OCI-LY1 (cell line): Measurements from ENCODE around the gene GJC2.
A peak's percentile ranks its signal among the peaks of the same experiment; 100 is the strongest.

Source experiments
- H2AFZ ChIP-seq: fragments of 200-600 bp; sonication (generic), shearing (Covaris generic); 2 replicates; pipeline ENCODE4 v1.6.0; 2014; ENCODE audit warnings: antibody characterized with exemption, mild to moderate bottlenecking, low read length
- H3F3A ChIP-seq: fragments of 200-600 bp; sonication (generic), shearing (Covaris generic); 2 replicates; pipeline ENCODE4 v1.6.0; 2014; ENCODE audit warnings: mild to moderate bottlenecking, antibody characterized with exemption, low read length, moderate library complexity; ENCODE audit not compliant: insufficient read depth
- H3K27ac ChIP-seq: fragments of 200-600 bp; sonication (generic); 2 replicates; pipeline ENCODE4 v1.5.1; 2014; ENCODE audit warnings: low read length, mixed run types, mild to moderate bottlenecking, low read depth; ENCODE audit not compliant: poor library complexity, severe bottlenecking
- H3K27me3 ChIP-seq: fragments of 200-600 bp; sonication (generic); 2 replicates; pipeline ENCODE4 v1.6.0; 2014; ENCODE audit warnings: antibody characterized with exemption, mild to moderate bottlenecking, low read length, moderate library complexity; ENCODE audit not compliant: insufficient read depth
- H3K36me3 ChIP-seq: fragments of 200-600 bp; sonication (generic); 2 replicates; pipeline ENCODE4 v1.6.1; 2014; ENCODE audit warnings: mild to moderate bottlenecking, antibody characterized with exemption, low read length, moderate library complexity, mixed read lengths; ENCODE audit not compliant: insufficient read depth
- H3K4me1 ChIP-seq: fragments of 200-600 bp; sonication (generic); 2 replicates; pipeline ENCODE4 v1.5.1; 2014; ENCODE audit warnings: mild to moderate bottlenecking, low read length, moderate library complexity; ENCODE audit not compliant: insufficient read depth, severe bottlenecking
- H3K4me2 ChIP-seq: fragments of 200-600 bp; sonication (generic), shearing (Covaris generic); 2 replicates; pipeline ENCODE4 v1.6.1; 2014; ENCODE audit warnings: low read length
- H3K4me3 ChIP-seq: fragments of 200-600 bp; sonication (generic); 2 replicates; pipeline ENCODE4 v1.5.1; 2014; ENCODE audit warnings: low read length, low read depth, mild to moderate bottlenecking, mixed read lengths; ENCODE audit not compliant: poor library complexity, severe bottlenecking
- H3K79me2 ChIP-seq: fragments of 200-600 bp; shearing (Covaris generic); 2 replicates; pipeline ENCODE4 v1.6.1; 2016; ENCODE audit warnings: mixed run types, low read length, mixed read lengths; ENCODE audit not compliant: insufficient read depth
- H3K9ac ChIP-seq: fragments of 200-600 bp; sonication (generic), shearing (Covaris generic); 2 replicates; pipeline ENCODE4 v1.6.1; 2014; ENCODE audit warnings: mild to moderate bottlenecking, low read length, mixed read lengths
- H3K9me2 ChIP-seq: fragments of 200-600 bp; sonication (generic), shearing (Covaris generic); 2 replicates; pipeline ENCODE4 v1.6.1; 2014; ENCODE audit warnings: low read depth, mild to moderate bottlenecking, low read length, mixed read lengths
- H3K9me3 ChIP-seq: fragments of 200-600 bp; shearing (Covaris generic); 2 replicates; pipeline ENCODE4 v1.6.1; 2014; ENCODE audit warnings: low read length, mixed read lengths
- H4K20me1 ChIP-seq: fragments of 200-600 bp; sonication (generic), shearing (Covaris generic); 2 replicates; pipeline ENCODE4 v1.6.0; 2016; ENCODE audit warnings: mild to moderate bottlenecking, low read length; ENCODE audit not compliant: insufficient read depth
- EZH2 ChIP-seq: fragments of 200-600 bp; sonication (generic), shearing (Covaris generic); IDR thresholded peaks from 2 replicates; pipeline ENCODE4 v1.8.0; 2017; ENCODE audit warnings: borderline replicate concordance, mixed run types, mild to moderate bottlenecking, antibody characterized with exemption, low read length, moderate library complexity, mixed read lengths
- TF ChIP-seq, protein P1 (sequence below): fragments of 200-600 bp; sonication (generic), shearing (Covaris generic); IDR thresholded peaks from 2 replicates; pipeline ENCODE4 v1.5.1; 2017; ENCODE audit warnings: mild to moderate bottlenecking, antibody characterized with exemption, low read length, moderate library complexity, mixed read lengths

The GJC2 gene

DNA sequence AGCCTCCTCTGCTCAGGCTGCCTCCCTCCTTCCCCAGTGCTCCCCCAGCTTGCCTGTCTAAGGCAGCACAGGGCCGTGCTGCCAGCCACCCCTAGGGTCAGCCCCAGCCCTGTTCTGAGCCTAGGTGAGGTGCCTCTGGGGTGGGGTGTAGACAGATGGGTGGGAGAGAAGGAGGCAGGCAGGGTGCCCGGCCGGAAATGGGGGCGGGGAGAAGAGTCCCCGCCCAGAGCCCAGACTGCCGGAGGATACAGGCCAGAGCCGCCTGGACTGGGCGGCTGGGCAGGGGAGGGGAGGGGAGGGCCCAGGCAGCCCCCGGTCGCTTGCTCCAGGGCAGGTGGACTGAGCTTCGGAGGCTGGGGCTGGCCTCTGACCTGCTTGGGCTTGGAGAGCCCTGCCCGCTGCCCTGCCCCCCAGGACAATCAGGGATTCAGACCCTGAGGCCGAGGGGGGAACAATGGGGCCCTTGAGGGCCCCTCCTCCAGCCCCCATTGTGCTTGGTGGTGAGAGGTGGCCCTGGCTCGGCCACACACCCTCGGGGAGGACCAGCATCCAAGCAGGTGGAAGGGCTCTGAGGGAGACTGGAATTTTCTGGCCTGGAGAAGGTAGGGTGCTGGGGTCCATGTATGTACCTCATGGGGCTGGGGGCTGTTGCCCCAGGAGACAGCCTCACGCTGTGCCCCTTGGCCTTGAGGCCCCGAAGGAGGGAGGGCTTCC lies at the start of gene GJC2:
Gene GJC2 (plus strand): TSS at position 525 of the 714 bp plus-strand sequence. CDS start 7,829 bp downstream, outside the sequence.
- Histone ChIP-seq H3K79me2 (no peaks in the 10 kb centered on the region; the same call in 1 of the 2 replicates), H3K9me2 (no peaks in the 10 kb centered on the region), H3K27ac (no peak within 1 kb of the TSS), H3K4me1 (peaks cover 6% of the 10 kb centered on the region), H3K27me3 (no peaks in the 10 kb centered on the region), H2AFZ (no peak within 1 kb of the TSS), H3K36me3 (peaks cover 14% of the 10 kb centered on the region; the same call in 1 of the 2 replicates), H3F3A (no peaks in the 10 kb centered on the region), H3K4me2 (no peak within 1 kb of the TSS), H3K9ac (no peak within 1 kb of the TSS), H3K4me3 (no peak within 1 kb of the TSS), H4K20me1 (no peaks in the 10 kb centered on the region), H3K9me3 (no peaks in the 10 kb centered on the region)
- TF ChIP-seq EZH2 = no peak
- TF ChIP-seq, protein P1, sequence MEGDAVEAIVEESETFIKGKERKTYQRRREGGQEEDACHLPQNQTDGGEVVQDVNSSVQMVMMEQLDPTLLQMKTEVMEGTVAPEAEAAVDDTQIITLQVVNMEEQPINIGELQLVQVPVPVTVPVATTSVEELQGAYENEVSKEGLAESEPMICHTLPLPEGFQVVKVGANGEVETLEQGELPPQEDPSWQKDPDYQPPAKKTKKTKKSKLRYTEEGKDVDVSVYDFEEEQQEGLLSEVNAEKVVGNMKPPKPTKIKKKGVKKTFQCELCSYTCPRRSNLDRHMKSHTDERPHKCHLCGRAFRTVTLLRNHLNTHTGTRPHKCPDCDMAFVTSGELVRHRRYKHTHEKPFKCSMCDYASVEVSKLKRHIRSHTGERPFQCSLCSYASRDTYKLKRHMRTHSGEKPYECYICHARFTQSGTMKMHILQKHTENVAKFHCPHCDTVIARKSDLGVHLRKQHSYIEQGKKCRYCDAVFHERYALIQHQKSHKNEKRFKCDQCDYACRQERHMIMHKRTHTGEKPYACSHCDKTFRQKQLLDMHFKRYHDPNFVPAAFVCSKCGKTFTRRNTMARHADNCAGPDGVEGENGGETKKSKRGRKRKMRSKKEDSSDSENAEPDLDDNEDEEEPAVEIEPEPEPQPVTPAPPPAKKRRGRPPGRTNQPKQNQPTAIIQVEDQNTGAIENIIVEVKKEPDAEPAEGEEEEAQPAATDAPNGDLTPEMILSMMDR = no peak

DNA sequence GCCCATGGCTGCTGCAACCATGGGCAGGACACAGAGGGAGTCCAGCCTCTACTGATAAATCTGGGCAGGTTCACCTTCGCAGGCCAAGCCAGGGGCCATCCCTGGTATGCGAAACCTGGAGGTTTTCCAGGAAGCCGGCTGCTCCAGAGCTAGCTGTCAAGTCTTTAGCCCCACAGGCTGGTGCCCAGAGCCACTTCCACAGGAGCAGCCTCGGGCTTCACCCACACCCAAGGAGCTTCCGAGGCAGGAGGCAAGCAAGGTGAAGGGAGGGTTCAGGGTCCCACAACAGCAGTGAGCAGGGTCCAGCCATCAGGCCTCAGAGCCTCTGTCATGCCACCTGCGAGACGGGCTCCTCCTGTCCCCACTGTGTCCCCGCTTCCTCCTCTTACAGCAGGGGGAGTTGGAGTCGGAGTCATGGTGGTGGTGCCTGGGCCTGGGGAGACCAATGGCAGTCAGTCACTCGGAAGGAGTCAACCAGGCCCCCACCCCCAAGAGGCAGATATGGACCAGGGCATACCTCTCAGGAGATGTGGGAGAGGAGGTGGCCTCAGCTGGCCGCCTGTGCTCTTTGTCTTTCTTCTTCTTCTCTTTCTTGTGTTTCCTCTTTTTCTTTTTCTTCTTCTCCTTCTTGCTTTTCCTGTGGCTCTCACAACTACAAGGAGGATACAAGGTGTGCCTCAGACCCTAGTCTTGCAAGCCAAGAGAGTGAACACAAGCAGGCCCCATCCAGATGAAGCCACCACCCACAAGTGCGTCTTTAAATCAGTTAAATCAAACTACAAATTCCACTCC lies 48.7 kb upstream of the GJC2 start:
- Histone ChIP-seq H2AFZ (no peak overlapping the region), H3K9me3 (no peaks in the 10 kb centered on the region), H3K9ac (peak overlapping the region; percentile 89; the same call in 1 of the 2 replicates), H3K9me2 (no peaks in the 10 kb centered on the region), H3F3A (peaks cover 9% of the 10 kb centered on the region), H3K4me2 (peak overlapping the region; percentile 78), H3K36me3 (peaks cover 67% of the 10 kb centered on the region), H3K4me3 (peak overlapping the region; percentile 96), H3K27me3 (no peaks in the 10 kb centered on the region), H4K20me1 (no peaks in the 10 kb centered on the region), H3K79me2 (peaks cover 9% of the 10 kb centered on the region), H3K27ac (peak overlapping the region; percentile 64), H3K4me1 (peaks cover 23% of the 10 kb centered on the region)
- TF ChIP-seq EZH2 = no peak
- TF ChIP-seq, protein P1 = no peak

DNA sequence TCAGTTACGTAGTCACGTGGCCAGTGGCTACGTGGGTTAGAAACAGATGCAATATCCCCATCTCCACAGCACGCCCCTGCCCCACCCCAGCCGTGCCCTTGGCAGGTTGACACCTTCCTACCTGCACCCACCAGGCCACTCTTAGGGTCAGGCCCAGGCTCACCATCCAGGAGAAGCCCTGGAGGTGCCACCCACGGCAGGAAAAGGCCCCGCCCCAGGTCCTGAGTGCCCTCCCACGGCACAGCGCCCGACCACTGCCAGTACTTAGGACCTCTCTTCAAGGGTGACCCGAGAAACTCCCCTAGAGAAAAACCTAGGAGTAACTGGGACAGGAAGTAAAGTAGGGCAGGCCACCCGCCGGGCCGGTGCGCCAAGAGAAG lies 48.1 kb upstream of the GJC2 start:
- no peak overlapping the region for H2AFZ ChIP-seq
- H3K4me3 ChIP-seq = peak overlapping the region; percentile 96
- H3K27ac ChIP-seq = peak overlapping the region; percentile 64
- peaks cover 9% of the 10 kb centered on the region for H3F3A ChIP-seq
- H3K79me2 ChIP-seq = 0 out of 2 replicates have a peak, but pooled peaks cover 3% of the 10 kb centered on the region
- H3K4me1 ChIP-seq = peaks cover 23% of the 10 kb centered on the region
- peak overlapping the region; percentile 89 for H3K9ac ChIP-seq
- no peak for TF ChIP-seq EZH2
- TF ChIP-seq, protein P1 = no peak
- peak overlapping the region; percentile 78 for H3K4me2 ChIP-seq
- no peaks in the 10 kb centered on the region for H4K20me1 ChIP-seq
- peaks cover 66% of the 10 kb centered on the region for H3K36me3 ChIP-seq
- no peaks in the 10 kb centered on the region for H3K9me2 ChIP-seq
- H3K27me3 ChIP-seq = no peaks in the 10 kb centered on the region
- H3K9me3 ChIP-seq = no peaks in the 10 kb centered on the region
